ENCODE measurements around the gene AIFM3. TPM values are rescaled to one million over a fixed set of nuclear protein-coding genes. Genes with fewer than 3 reads are reported as not detected.
"Not testable (repeated sequence)": the region's sequence is repeated elsewhere in the genome, so short reads cannot be mapped to it uniquely, and the experiment has no call there.

AIFM3 gene
- total RNA-seq, 1 experiment from 2014 or later, result not detected

GRCh38 chr22:21003782-21004181 lies 36.7 kb downstream of the AIFM3 start:
- DNase-seq (ENCODE audit: low spot score), result no peak

- not testable (repeated sequence) for DNase-seq (ENCODE audit: low spot score)
Observed at GRCh38 chr22:21009208-21009607, 42.2 kb downstream of the AIFM3 start.

GRCh38 chr22:21009638-21010425 lies 42.8 kb downstream of the AIFM3 start:
- DNase-seq (ENCODE audit: low spot score), result no peak

GRCh38 chr22:21010426-21011113 lies 43.5 kb downstream of the AIFM3 start:
- DNase-seq (ENCODE audit: low spot score), result no peak

DNA sequence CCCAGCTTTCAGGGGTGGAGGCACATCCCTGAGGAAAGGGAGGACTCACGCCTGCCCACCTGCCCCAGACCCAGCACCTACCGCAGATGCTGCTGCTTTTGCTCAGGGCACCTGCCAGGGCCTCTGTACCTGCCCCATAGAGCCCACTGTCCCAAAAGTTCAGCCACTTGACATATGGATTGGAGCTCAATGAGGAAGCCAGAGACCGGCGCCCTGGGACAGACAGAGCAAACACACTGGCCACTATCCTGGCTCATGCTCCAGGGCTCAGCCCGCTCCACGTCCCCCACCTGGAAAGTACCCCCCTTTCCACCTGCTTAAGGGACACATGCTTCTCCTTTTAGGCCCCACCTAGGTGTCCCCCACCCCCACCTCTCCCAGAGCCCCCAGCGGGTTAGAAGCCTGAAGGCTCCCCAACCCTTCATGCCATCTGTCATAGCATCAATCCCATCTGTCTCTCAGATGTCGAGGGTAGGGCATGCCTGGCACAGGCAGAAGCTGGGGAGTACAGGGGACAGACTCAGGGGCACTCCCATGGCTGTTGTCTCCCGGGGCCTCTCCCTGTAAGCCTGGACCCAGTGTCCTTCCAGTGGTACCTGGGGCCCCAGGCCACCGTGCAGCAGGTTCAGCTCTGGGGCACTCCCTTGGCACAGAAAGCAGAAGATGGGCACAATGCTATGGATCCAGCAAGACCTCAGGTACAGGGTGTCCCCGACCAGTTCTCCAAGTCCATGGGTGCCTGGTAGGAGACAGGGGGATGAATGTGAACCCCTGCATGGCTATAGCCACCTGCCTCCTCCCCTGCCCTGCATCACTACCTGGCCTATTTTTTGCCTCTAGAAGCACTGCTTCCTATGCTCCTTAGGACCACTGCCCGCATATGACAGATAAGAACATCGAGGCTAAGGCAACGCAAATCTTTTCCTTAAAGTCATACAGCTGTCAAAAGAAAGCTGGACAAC lies 45.7 kb downstream of the AIFM3 start:
- DNase-seq (ENCODE audit: low spot score), result no peak

DNA sequence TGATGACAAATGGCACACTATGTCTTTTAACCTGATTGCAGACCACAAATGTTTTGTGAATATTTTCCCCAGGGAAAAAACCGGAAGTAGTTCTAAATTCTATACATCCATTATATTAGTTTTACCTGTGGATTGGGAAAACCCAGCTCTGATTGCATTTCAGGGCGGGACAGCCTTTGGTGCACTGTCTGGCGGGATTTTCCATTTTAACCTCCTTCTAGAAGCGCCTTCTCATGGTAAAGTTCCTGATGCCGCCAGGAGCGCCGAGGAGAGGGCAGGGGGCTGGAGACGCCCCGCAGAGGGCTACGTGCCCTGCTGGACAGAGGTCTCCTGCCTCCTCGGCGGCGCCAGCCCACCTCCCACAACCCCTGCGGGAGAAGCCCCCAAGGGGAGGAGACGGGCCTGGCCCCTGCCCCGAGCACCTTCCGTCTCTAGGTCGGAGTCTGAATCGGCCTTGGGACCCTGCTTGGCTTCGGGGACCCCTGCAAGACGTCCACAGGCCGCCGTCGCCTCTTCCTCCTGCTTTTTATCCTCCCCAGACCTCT lies 46.7 kb downstream of the AIFM3 start:
- DNase-seq (ENCODE audit: low spot score), result no peak

GRCh38 chr22:21014202-21014725 lies 47.2 kb downstream of the AIFM3 start:
- peak; percentile 91 for DNase-seq (ENCODE audit: low spot score)

- DNase-seq (ENCODE audit: low spot score), result peak; percentile 53
Observed at GRCh38 chr22:21014726-21015465, 47.8 kb downstream of the AIFM3 start, which contains the start of gene P2RX6. Gene P2RX6 (plus strand): TSS chr22:21015165. CDS start chr22:21015175, 10 bp downstream.

DNA sequence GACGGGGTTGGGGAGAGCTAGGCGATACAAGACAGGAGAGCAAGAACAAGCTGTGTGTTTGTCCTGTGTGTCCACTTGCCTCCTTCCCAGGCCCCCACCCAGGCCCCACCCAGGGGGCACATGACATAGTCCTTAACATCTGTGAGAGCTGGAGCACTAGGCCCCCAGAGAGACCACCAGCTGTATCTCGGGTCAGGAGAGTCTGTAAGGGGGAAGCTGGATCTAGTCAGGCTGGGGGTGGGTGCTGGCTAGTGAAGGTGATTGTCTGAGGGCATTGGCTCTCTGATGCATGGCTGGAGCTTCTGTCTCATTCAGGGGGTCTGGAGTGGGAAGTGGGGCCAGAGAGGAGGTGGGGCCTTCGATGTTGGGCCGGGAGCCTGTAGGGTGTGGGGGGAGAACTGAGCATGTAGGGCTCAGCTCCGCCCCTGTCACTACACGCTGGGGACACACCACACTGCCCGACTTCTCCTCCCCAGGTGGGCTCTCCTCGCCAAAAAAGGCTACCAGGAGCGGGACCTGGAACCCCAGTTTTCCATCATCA lies 48.5 kb downstream of the AIFM3 start:
- no peak for DNase-seq (ENCODE audit: low spot score)

DNA sequence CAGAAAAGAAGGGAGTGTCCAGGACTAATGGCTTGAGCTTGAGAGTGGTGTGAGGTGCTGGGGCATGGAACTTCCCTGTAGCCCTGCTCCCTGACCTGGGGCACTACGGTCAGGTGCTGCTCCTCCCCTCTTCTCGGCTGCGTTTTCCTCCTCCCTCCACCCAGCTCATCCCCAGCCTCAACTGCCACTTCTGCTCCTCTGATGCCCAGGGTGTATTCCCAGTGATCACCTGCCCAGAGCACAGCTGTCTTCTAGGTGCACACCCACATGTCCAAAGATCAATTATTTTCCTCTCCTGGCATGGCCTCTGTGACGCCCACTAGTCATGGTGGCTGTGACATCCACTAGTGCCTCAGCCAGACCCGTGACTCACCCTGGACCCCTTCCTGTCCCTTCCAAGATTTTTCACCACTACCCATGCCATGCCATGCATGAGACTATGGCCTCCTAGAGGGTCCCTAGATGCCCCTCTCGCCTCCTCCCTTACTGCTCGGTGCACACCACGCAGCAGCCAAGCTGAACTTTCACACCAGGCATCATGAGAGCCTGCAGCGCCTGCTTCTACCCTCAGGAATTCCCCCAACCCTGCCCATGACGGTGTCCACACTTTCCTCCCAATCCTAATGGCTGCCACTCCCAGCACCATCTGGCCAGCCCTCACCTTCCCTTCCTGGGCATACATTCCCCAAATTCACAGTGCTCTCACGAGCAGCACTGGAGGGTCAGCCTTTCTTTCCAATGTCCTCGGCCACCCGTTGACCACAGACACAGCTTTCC lies 49.8 kb downstream of the AIFM3 start:
- no peak for DNase-seq (ENCODE audit: low spot score)

GRCh38 chr22:21018314-21018713 lies 51.3 kb downstream of the AIFM3 start:
- no peak for DNase-seq (ENCODE audit: low spot score)

DNA sequence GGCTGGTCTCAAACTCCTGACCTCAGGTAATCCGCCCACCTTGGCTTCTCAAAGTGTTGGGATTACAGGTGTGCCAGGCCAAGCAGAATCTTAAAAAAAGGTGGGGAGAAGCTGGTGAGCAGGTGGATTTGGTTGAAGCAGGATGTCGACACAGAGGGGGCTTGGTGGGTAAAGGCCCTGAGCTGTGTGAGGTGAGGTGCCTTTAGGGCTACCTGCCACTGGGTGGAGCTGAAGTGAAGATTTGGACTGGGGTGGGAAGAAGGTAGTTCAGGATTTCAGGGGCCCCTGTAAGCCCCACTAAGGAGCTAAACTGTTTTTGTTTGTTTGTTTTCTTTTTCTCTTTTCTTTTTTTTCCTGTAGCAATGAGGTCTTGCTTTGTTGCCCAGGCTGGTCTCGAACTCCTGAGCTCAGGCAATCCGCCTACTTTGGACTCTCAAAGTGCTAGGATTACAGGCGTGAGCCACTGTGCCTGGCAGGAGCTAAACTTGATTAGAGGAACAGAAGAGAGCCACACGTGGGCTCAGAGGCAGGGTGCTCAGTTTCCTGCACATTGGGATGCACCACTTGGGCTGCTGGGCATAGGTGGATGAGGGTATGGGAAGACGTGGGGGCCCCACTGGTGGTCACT lies 53.9 kb downstream of the AIFM3 start:
- no peak for DNase-seq (ENCODE audit: low spot score)

DNA sequence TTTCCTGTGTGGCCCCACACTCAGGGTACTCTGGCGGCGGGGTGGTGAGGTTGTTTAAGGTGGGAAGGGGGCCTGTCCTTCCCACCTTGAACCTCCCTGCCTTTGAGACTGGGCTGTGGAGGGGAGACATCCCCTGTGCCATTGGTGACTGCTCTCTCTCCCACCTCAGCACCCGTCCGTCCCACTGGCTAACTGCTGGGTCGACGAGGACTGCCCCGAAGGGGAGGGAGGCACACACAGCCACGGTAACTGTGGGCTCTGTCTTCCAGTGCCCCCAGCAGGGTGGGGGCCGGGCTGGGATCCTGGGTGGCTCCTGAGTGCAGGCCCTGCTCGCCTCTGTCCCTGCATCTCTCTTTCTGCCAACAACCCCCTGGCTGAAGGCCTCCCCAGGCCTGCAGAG lies 55.5 kb downstream of the AIFM3 start:
- no peak for DNase-seq (ENCODE audit: low spot score)

DNA sequence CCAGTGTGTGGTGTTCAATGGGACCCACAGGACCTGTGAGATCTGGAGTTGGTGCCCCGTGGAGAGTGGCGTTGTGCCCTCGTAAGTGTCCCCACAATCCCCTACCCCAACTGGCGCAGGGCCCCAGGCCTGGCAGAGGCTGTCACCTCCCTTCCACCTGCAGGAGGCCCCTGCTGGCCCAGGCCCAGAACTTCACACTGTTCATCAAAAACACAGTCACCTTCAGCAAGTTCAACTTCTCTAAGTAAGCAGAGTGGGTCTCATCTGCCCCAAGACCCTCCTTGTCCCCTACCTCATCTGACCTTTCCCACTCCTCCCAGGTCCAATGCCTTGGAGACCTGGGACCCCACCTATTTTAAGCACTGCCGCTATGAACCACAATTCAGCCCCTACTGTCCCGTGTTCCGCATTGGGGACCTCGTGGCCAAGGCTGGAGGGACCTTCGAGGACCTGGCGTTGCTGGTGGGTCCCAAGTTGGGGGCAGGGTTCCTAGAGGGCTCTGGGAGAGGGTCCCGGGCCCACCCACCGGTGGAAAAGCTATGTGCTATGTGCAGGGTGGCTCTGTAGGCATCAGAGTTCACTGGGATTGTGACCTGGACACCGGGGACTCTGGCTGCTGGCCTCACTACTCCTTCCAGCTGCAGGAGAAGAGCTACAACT lies 56.0 kb downstream of the AIFM3 start:
- DNase-seq (ENCODE audit: low spot score), result no peak

DNA sequence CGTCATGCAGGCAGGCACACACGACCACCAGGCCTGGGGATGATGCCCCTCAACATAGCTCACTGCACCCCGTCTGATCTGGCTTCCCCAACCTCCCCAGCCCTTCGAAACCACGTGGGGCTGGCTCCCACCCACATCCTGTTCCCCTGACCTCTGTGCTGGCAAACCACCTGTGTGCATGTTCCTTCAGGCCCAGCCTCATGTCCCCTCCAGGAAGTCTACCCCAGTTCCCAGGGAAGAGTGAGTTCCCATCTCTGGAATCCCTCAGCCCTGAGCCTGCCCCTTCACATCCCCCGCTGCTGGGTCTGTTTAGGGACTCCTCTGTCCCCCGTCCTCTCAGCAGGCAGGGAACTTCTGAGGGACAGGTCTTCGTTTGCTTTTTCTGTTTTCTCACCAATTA lies 58.2 kb downstream of the AIFM3 start:
- DNase-seq (ENCODE audit: low spot score), result no peak

DNA sequence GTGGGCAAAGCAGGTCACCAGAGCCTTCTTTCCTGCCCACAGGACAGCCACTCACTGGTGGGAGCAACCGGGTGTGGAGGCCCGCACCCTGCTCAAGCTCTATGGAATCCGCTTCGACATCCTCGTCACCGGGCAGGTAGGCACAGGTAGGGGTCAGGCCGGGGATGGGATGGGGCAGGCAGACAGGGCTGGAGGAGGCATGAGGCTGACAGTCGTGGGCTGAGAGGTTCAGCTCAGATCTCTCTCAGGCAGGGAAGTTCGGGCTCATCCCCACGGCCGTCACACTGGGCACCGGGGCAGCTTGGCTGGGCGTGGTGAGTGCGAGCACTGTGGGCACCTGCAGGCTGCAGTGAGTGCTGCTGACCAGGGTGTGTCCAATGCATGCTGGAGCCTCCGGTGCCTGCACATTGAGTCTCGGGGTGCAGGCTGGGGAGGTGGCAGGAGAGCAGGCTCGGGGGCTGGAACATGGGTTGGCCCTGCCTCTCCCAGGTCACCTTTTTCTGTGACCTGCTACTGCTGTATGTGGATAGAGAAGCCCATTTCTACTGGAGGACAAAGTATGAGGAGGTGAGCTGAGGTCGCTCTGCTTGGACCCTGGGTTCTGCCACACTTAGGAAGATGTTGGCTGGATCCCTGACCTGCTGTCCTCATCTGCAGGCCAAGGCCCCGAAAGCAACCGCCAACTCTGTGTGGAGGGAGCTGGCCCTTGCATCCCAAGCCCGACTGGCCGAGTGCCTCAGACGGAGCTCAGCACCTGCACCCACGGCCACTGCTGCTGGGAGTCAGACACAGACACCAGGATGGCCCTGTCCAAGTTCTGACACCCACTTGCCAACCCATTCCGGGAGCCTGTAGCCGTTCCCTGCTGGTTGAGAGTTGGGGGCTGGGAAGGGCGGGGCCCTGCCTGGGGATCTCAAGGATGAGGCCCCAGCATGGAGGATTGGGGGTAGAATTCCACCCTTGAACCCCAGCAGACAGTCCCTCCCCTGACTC lies 59.0 kb downstream of the AIFM3 start:
- no peak for DNase-seq (ENCODE audit: low spot score)
